SU-DHL-6 (cell line): Measurements from ENCODE around the gene ADGRF5.

Experiments used
- EZH2phosphoT487 ChIP-seq: fragments of 200-600 bp; sonication (generic), shearing (Covaris generic); conservative IDR thresholded peaks from 2 replicates; pipeline ENCODE4 v1.6.1; 2018; ENCODE audit warnings: mild to moderate bottlenecking, antibody characterized with exemption, low read length, moderate library complexity, mixed read lengths
- TF ChIP-seq, protein P1 (sequence below): fragments of 200-600 bp; sonication (generic); IDR thresholded peaks from one replicate; pipeline ENCODE4 v1.5.1; 2017; ENCODE audit warnings: antibody characterized with exemption, mild to moderate bottlenecking, low read length, moderate library complexity; ENCODE audit not compliant: insufficient read depth, poor library complexity, severe bottlenecking

DNA sequence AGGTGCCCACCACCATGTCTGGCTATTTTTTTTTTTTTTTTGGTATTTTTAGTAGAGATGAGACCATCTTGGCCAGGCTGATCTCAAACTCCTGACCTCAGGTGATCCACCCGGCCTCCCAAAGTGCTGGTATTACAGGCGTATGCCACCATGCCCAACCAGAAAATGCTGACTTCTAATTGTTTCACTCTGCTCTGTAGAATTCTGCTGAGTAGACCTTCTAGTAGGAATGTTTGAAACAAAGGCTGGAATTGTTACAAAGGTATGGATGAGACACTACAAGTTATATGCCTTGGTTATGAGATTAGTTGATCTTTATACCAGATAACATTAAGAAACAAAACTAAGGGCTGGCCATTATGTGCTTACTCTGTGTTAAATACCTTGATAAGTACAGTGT is 83.7 kb downstream of the ADGRF5 start:
- TF ChIP-seq, protein P1, sequence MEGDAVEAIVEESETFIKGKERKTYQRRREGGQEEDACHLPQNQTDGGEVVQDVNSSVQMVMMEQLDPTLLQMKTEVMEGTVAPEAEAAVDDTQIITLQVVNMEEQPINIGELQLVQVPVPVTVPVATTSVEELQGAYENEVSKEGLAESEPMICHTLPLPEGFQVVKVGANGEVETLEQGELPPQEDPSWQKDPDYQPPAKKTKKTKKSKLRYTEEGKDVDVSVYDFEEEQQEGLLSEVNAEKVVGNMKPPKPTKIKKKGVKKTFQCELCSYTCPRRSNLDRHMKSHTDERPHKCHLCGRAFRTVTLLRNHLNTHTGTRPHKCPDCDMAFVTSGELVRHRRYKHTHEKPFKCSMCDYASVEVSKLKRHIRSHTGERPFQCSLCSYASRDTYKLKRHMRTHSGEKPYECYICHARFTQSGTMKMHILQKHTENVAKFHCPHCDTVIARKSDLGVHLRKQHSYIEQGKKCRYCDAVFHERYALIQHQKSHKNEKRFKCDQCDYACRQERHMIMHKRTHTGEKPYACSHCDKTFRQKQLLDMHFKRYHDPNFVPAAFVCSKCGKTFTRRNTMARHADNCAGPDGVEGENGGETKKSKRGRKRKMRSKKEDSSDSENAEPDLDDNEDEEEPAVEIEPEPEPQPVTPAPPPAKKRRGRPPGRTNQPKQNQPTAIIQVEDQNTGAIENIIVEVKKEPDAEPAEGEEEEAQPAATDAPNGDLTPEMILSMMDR: no peak
- no peak for TF ChIP-seq EZH2phosphoT487
